ENCODE measurements around the gene SLC49A3.
A peak's percentile ranks its signal among the peaks of the same experiment; 100 is the strongest.
"Not testable (repeated sequence)": the region's sequence is repeated elsewhere in the genome, so short reads cannot be mapped to it uniquely, and the experiment has no call there.

Gene SLC49A3

GRCh38 chr4:706834-707598 lies 18.1 kb upstream of the SLC49A3 start:
- peak overlapping the region; percentile 65 for H3K4me3 ChIP-seq (ENCODE audit: low read depth, low read length)
- DNase-seq (ENCODE audit: low read depth) = no peak
- in situ Hi-C loops (cut with HindIII; ENCODE audit: low sequenced_read_pairs) = no loop called here
- no peak for TF ChIP-seq CTCF (IDR thresholded peaks at IDR 0.05; ENCODE audit: low read depth, low read length, missing control alignments)

DNA sequence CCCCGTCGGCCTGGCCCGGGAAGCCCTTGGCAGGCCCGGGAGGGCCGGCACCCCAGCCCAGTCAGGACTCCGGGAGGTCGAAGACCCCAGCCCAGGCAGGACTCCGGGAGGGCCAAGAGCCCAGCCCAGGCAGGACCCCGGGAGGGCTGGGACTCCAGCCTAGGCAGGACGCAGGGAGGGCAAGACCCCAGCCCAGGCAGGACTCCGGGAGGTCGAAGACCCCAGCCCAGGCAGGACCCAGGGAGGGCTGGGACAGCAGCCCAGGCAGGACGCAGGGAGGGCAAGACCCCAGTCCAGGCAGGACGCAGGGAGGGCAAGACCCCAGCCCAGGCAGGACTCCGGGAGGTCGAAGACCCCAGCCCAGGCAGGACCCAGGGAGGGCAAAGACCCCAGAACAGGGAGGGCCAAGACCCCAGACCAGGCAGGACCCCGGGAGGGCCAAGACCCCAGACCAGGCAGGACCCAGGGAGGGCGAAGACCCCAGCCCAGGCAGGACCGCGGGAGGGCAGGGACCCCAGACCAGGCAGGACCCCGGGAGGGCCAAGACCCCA lies 17.2 kb upstream of the SLC49A3 start:
- DNase-seq (ENCODE audit: low read depth); in situ Hi-C loops (cut with HindIII; ENCODE audit: low sequenced_read_pairs): not testable (repeated sequence)
- H3K4me3 ChIP-seq (ENCODE audit: low read depth, low read length) = peak overlapping the region; percentile 65

- in situ Hi-C loops (cut with HindIII; ENCODE audit: low sequenced_read_pairs) = no loop called here
- TF ChIP-seq CTCF (IDR thresholded peaks at IDR 0.05; ENCODE audit: low read depth, low read length, missing control alignments) = no peak
- peak within 1 kb of the TSS; percentile 65 for H3K4me3 ChIP-seq (ENCODE audit: low read depth, low read length)
- DNase-seq (ENCODE audit: low read depth) = peak; percentile 86
Measured at GRCh38 chr4:705278-706082, 16.5 kb upstream of the SLC49A3 start, which contains the start of gene PCGF3. TSS of gene PCGF3 (plus strand) at chr4:705832. CDS start at chr4:733681, 27,849 bp downstream.

- in situ Hi-C loops (cut with HindIII; ENCODE audit: low sequenced_read_pairs) = no loop called here
- TF ChIP-seq CTCF (IDR thresholded peaks at IDR 0.05; ENCODE audit: low read depth, low read length, missing control alignments) = no peak
- no peak for DNase-seq (ENCODE audit: low read depth)
- peak overlapping the region; percentile 65 for H3K4me3 ChIP-seq (ENCODE audit: low read depth, low read length)
Measured at GRCh38 chr4:704971-705277, 16.0 kb upstream of the SLC49A3 start.

DNA sequence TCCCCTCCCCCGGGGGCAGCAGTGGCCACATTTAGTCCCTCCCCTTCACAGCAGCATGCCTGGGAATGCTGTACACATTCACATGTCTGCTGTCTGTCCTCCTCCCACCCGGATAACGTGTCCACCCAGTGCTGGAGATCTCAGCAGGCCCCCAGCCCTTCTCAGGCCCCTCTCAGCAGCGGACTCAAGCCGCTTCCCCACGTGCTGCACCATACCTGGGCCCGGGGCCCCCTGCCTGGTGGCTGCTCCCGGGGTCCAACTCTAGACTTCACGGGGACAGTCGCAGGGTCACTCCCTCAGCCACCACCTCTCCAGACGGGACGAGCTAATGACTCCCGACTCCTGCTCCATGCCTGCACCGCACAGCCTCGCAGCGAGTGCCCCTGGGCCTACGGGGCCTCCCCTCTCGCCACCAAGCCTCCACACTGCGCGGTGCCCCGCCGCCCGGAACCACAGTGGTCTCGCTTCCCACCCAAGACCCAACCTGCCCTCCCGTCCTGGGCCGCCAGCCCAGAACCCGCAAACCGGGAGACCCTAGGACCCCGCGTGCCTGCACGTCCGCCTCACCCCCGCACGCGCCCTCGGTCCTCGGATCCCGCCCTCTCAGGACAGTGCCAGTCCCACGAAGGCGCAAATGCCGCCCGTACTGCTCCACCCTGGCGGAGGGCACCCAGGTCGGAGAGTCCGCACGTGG lies 15.4 kb upstream of the SLC49A3 start:
- DNase-seq (ENCODE audit: low read depth) = no peak
- in situ Hi-C loops (cut with HindIII; ENCODE audit: low sequenced_read_pairs) = no loop called here
- no peak overlapping the region for H3K4me3 ChIP-seq (ENCODE audit: low read depth, low read length)
- TF ChIP-seq CTCF (IDR thresholded peaks at IDR 0.05; ENCODE audit: low read depth, low read length, missing control alignments) = no peak

DNA sequence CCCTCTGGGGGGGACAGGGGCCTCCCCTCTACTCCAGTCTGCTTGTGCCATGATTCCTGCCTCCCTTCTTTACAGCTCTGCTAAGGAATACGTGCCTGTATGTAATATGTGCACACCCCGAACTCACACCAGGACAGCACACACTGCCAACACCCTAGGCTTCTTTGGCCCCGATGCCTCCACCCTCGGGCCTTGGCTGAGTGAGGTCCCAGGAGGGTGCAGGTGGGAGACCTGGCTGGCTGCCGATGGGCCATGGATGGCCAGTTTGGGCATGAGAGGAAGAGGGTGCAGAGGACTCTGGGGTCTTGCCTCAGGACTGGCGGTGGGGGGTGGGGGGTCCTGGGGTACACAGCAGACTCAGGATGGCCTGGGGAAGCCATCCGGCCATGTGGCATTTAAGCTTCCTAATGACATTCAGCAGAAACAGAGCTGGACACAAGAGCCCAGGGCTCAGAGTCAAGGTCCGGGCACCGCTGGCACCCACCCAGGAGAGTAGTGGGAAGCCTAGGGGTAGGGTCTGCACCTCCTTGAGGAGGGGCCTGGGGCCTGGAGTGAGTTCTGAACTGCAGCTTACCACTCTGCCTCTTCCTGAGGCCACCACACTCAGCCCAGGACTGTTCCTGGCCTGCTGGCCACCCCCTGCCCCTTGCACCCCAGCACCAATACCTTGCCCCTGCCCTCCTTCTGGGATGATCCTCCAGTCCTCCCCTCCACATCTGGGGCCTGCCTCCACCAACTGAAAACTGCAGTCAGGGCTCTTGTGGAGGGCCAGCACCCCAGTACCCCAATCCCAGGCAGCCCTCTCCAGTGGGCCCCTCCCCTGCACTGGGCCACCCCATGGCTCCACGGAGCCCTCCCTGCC lies 14.6 kb upstream of the SLC49A3 start:
- TF ChIP-seq CTCF (IDR thresholded peaks at IDR 0.05; ENCODE audit: low read depth, low read length, missing control alignments) = no peak
- H3K4me3 ChIP-seq (ENCODE audit: low read depth, low read length) = no peak overlapping the region
- no peak for DNase-seq (ENCODE audit: low read depth)
- in situ Hi-C loops (cut with HindIII; ENCODE audit: low sequenced_read_pairs) = no loop called here
